SK-N-SH (cell line): Measurements from ENCODE around the gene MYH11. TPM values are rescaled to one million over a fixed set of nuclear protein-coding genes. Genes with fewer than 3 reads are reported as not detected.
"Not testable (repeated sequence)": the region's sequence is repeated elsewhere in the genome, so short reads cannot be mapped to it uniquely, and the experiment has no call there.

Experiments
- CTCF ChIA-PET: fragments of 300-600, 350-600 bp; formaldehyde crosslinking; extraction: SDS; loops from one replicate; lab custom pipeline; 2021; lab: Yijun Ruan, JAX
- POLR2A ChIA-PET: fragments of 350-600 bp; sonication (Branson Sonifier 250); formaldehyde crosslinking; extraction: SDS; loops from one replicate; lab custom pipeline; 2020; ENCODE audit warnings: antibody characterized with exemption, inconsistent platforms; lab: Yijun Ruan, JAX
- DNase-seq: peaks from one replicate; pipeline ENCODE4 v3.0.0; 2012
- H2AFZ ChIP-seq: fragments of 200-600 bp; sonication (generic); 2 replicates; pipeline ENCODE4 v1.8.1; 2016; ENCODE audit warnings: antibody characterized with exemption, mild to moderate bottlenecking, low read depth
- H3F3A ChIP-seq: fragments of 200-600 bp; sonication (generic); replicated peaks from 2 replicates; pipeline ENCODE3; 2016; ENCODE audit warnings: antibody characterized with exemption, mild to moderate bottlenecking; ENCODE audit not compliant: insufficient read depth
- H3K27ac ChIP-seq, 2 experiments: fragments of 200-500 bp in 1 of 2; fragments of 200-600 bp in 1 of 2; sonication (Bioruptor generic) in 1 of 2; sonication (generic), shearing (Covaris generic) in 1 of 2; 2 replicates each; pipeline versions ENCODE4 v1.5.1 to v1.6.1; 2014 to 2016; ENCODE audit warnings: low read depth in 2 of 2, inconsistent platforms in 1 of 2, low read length in 1 of 2, mild to moderate bottlenecking in 1 of 2, mixed read lengths in 1 of 2
- H3K27me3 ChIP-seq: fragments of 200-600 bp; sonication (generic), shearing (Covaris generic); 2 replicates; pipeline ENCODE4 v1.6.1; 2016; ENCODE audit warnings: mixed run types; ENCODE audit not compliant: insufficient read depth
- H3K36me3 ChIP-seq, 2 experiments: fragments of 200-500 bp in 1 of 2; fragments of 200-600 bp in 1 of 2; sonication (Bioruptor generic) in 1 of 2; sonication (generic) in 1 of 2; replicated peaks in 1 of 2; 2 replicates each; pipeline versions ENCODE3 to v1.5.1; 2014 to 2016; ENCODE audit warnings: low read length in 1 of 2, mild to moderate bottlenecking in 1 of 2; ENCODE audit not compliant: insufficient read depth in 2 of 2, control insufficient read depth in 1 of 2
- H3K4me1 ChIP-seq, 2 experiments: fragments of 200-500 bp in 1 of 2; fragments of 200-600 bp in 1 of 2; sonication (Bioruptor generic) in 1 of 2; sonication (generic), shearing (Covaris generic) in 1 of 2; 2 replicates each; pipeline versions ENCODE4 v1.5.1 to v1.6.1; 2014 to 2016; ENCODE audit warnings: low read depth in 1 of 2, low read length in 1 of 2, mixed run types in 1 of 2; ENCODE audit not compliant: insufficient read depth in 2 of 2, control insufficient read depth in 1 of 2
- H3K4me2 ChIP-seq: fragments of 200-600 bp; sonication (generic), shearing (Covaris generic); 2 replicates; pipeline ENCODE4 v1.6.1; 2017; ENCODE audit warnings: mixed run types
- H3K4me3 ChIP-seq, 2 experiments: fragments of 200-500 bp in 1 of 2; fragments of 200-600 bp in 1 of 2; sonication (Bioruptor generic) in 1 of 2; sonication (generic), shearing (Covaris generic) in 1 of 2; 2 replicates each; pipeline versions ENCODE4 v1.5.1 to v1.8.1; 2014 to 2016; ENCODE audit warnings: low read depth in 2 of 2, inconsistent platforms in 1 of 2, low read length in 1 of 2, mild to moderate bottlenecking in 1 of 2, mixed read lengths in 1 of 2, moderate library complexity in 1 of 2
- H3K79me2 ChIP-seq: fragments of 200-600 bp; sonication (generic); 2 replicates; pipeline ENCODE4 v1.8.1; 2017; ENCODE audit warnings: mild to moderate bottlenecking; ENCODE audit not compliant: insufficient read depth
- H3K9ac ChIP-seq: fragments of 200-600 bp; sonication (generic); 2 replicates; pipeline ENCODE4 v1.6.1; 2017; ENCODE audit warnings: mixed run types
- H3K9me2 ChIP-seq: fragments of 200-600 bp; sonication (generic); 2 replicates; pipeline ENCODE4 v1.6.1; 2017; ENCODE audit warnings: mixed run types
- H3K9me3 ChIP-seq: fragments of 200-600 bp; sonication (generic); 2 replicates; pipeline ENCODE4 v1.6.1; 2017; ENCODE audit warnings: mixed run types, mild to moderate bottlenecking, moderate library complexity
- H4K20me1 ChIP-seq: fragments of 200-600 bp; sonication (generic); 2 replicates; pipeline ENCODE4 v1.6.1; 2017; ENCODE audit warnings: mild to moderate bottlenecking, mixed run types; ENCODE audit not compliant: insufficient read depth
- FOXM1 ChIP-seq: IDR thresholded peaks from 2 replicates; pipeline ENCODE4 v1.4.0; 2012; ENCODE audit warnings: low read depth, mild to moderate bottlenecking
- MEF2A ChIP-seq: IDR thresholded peaks from 2 replicates; pipeline ENCODE4 v1.4.0; 2012; ENCODE audit warnings: low read depth, borderline replicate concordance
- MXI1 ChIP-seq: IDR thresholded peaks from 2 replicates; pipeline ENCODE4 v1.6.1; 2012; ENCODE audit warnings: mild to moderate bottlenecking, low read depth, low read length, improper control_type of control experiment
- TAF1 ChIP-seq: IDR thresholded peaks from 2 replicates; pipeline ENCODE4 v1.6.1; 2012; ENCODE audit warnings: low read depth, mild to moderate bottlenecking, low read length, moderate library complexity, borderline replicate concordance
- TCF12 ChIP-seq: IDR thresholded peaks from 2 replicates; pipeline ENCODE4 v1.4.0; 2012
- WGBS: methylation state at CpG from one replicate; pipeline ENCODE4 v1.1.6; 2017; ENCODE audit warnings: low lambda C conversion rate; 5-methylcytosine and 5-hydroxymethylcytosine counted together
- polyA plus RNA-seq, 3 experiments: library from polyadenylated mRNA; depleted of rRNA; stranded (reverse); fragments of >200 nt; gene quantifications; 2 replicates each; pipeline ENCODE4 v1.2.3, GENCODE V29; 2012
- TF ChIP-seq, protein P1 (sequence below): IDR thresholded peaks from 2 replicates; pipeline ENCODE4; 2012
- TF ChIP-seq, protein P2 (sequence below): IDR thresholded peaks from 2 replicates; pipeline ENCODE4 v1.4.0; 2012; ENCODE audit warnings: low read depth
- TF ChIP-seq, protein P3 (sequence below): IDR thresholded peaks from 2 replicates; pipeline ENCODE4 v1.4.0; 2012; ENCODE audit warnings: low read depth, borderline replicate concordance
- TF ChIP-seq, protein P4 (sequence below): fragments of 150-350 bp; IDR thresholded peaks from 2 replicates; pipeline ENCODE4 v1.6.1; 2017; ENCODE audit warnings: antibody characterized with exemption, low read length, low read depth, borderline replicate concordance

MYH11 gene
- polyA plus RNA-seq, 1 of the 3 experiments (the other 2 are of a cell fraction): 0.02 TPM

DNA sequence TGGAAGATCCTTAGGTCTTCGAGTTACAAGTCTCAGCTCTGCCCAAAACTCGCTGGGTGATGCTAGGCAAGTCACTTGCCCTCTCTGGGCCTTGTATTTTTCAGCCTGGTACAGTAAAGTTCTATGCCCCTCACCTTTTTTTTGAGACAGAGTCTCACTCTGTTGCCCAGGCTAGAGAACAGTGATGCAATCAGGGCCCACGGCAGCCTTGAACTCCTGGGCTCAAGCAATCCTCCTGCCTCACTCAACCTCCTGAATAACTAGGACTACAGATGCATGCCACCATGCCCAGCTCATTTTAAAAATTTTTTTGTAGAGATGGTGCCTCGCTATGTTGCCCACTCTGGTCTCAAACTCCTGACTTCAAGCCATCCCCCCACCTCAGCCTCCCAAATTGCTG, 3.8 kb downstream of the MYH11 start:
- CTCF ChIA-PET: interaction anchor here (1.1 kb wide), 1 partner anchor 32 kb away, joined by 4 read pairs; no protein-coding TSS in a partner anchor
- no peak for TF ChIP-seq MEF2A
- no peak for TF ChIP-seq MXI1
- TF ChIP-seq, protein P1, sequence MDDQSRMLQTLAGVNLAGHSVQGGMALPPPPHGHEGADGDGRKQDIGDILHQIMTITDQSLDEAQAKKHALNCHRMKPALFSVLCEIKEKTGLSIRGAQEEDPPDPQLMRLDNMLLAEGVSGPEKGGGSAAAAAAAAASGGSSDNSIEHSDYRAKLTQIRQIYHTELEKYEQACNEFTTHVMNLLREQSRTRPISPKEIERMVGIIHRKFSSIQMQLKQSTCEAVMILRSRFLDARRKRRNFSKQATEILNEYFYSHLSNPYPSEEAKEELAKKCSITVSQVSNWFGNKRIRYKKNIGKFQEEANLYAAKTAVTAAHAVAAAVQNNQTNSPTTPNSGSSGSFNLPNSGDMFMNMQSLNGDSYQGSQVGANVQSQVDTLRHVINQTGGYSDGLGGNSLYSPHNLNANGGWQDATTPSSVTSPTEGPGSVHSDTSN: no peak
- TF ChIP-seq FOXM1: no peak
- no peak for TF ChIP-seq TAF1
- TF ChIP-seq, protein P2, sequence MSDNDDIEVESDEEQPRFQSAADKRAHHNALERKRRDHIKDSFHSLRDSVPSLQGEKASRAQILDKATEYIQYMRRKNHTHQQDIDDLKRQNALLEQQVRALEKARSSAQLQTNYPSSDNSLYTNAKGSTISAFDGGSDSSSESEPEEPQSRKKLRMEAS: no peak
- TF ChIP-seq, protein P3, sequence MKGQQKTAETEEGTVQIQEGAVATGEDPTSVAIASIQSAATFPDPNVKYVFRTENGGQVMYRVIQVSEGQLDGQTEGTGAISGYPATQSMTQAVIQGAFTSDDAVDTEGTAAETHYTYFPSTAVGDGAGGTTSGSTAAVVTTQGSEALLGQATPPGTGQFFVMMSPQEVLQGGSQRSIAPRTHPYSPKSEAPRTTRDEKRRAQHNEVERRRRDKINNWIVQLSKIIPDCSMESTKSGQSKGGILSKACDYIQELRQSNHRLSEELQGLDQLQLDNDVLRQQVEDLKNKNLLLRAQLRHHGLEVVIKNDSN: no peak
- TF ChIP-seq, protein P4, sequence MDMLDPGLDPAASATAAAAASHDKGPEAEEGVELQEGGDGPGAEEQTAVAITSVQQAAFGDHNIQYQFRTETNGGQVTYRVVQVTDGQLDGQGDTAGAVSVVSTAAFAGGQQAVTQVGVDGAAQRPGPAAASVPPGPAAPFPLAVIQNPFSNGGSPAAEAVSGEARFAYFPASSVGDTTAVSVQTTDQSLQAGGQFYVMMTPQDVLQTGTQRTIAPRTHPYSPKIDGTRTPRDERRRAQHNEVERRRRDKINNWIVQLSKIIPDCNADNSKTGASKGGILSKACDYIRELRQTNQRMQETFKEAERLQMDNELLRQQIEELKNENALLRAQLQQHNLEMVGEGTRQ: no peak
- TF ChIP-seq TCF12: no peak
- WGBS: 35% methylated on average over 4 of the region's 4 CpGs

DNA sequence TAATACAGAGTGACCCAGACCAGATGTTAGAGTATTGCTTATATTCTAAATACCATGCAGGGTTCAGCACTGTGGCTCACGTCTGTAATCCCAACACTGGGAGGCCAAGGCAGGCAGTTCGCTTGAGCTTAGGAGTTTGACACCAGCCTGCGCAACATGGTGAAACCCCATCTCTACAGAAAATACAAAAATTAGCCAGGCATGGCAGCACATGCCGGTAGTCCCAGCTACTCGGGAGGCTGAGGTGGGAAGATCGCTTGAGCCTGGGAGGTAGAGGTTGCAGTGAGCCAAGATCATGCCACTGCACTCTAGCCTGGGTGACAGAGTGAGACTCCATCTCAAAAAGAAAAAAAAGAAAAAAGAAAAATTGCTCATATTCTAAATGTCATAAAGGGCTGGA, 6.3 kb downstream of the MYH11 start:
- H3K4me3 ChIP-seq, H3K4me2 ChIP-seq, H4K20me1 ChIP-seq, DNase-seq, H3K9me3 ChIP-seq, H3K79me2 ChIP-seq, H3F3A ChIP-seq, H3K9ac ChIP-seq, H3K4me1 ChIP-seq, H2AFZ ChIP-seq, POLR2A ChIA-PET, H3K9me2 ChIP-seq, H3K36me3 ChIP-seq, H3K27ac ChIP-seq: not testable (repeated sequence)
- WGBS: 84% methylated on average over 6 of the region's 6 CpGs
- CTCF ChIA-PET: interaction anchor here (0.9 to 1.2 kb wide), 3 partner anchors 18 to 28 kb away, joined by 3 read pairs; no protein-coding TSS in a partner anchor
- peaks cover 38% of the 10 kb centered on the region for H3K27me3 ChIP-seq

More for the DNA sequence above, 3.8 kb downstream of the MYH11 start:
- H3K27me3 ChIP-seq: peaks cover 50% of the 10 kb centered on the region
- no peak overlapping the region for H3K4me2 ChIP-seq
- no peak overlapping the region for H2AFZ ChIP-seq
- no peak overlapping the region for H3K4me3 ChIP-seq
- H3F3A ChIP-seq: no peaks in the 10 kb centered on the region
- H3K4me1 ChIP-seq: peaks cover 0 to 3% of the 10 kb centered on the region in 2 experiments; a peak in 1 of 4 replicates
- no peaks in the 10 kb centered on the region for H3K9me2 ChIP-seq
- no peak overlapping the region for H3K27ac ChIP-seq
- H3K9ac ChIP-seq: no peak overlapping the region
- POLR2A ChIA-PET: no interaction called here
- no peaks in the 10 kb centered on the region for H3K79me2 ChIP-seq
- no peaks in the 10 kb centered on the region for H3K9me3 ChIP-seq
- H4K20me1 ChIP-seq: no peaks in the 10 kb centered on the region
- H3K36me3 ChIP-seq: no peaks in the 10 kb centered on the region
- DNase-seq: no peak
